GM12878 (cell line): Measurements from ENCODE around the gene CDK13. TPM values are rescaled to one million over a fixed set of nuclear protein-coding genes. Genes with fewer than 3 reads are reported as not detected.

Source experiments
- ATAC-seq: fragments of 200-7000 bp; cut with Tn5 transposase; 3 replicates; pipeline ENCODE4 v1.9.1; 2020; ENCODE audit warnings: mild to moderate bottlenecking, moderate library complexity
- BruUV-seq: library from RNA; stranded (reverse); fragments of 400-500 nt; replicated peaks from 2 replicates; lab custom pipeline; 2021; lab: Mats Ljungman, UMichigan
- CTCF ChIA-PET: fragments of 300-600 bp; sonication (Branson Sonifier 250); formaldehyde crosslinking; extraction: SDS; loops from one replicate; lab custom pipeline; 2021; ENCODE audit warnings: inconsistent platforms; lab: Yijun Ruan, JAX
- POLR2A ChIA-PET: fragments of 350-600 bp; formaldehyde crosslinking; extraction: SDS; loops from one replicate; lab custom pipeline; 2021; ENCODE audit warnings: inconsistent platforms; lab: Charles Lee
- RAD21 ChIA-PET: fragments of 300-600 bp; sonication (Branson Sonifier 250); formaldehyde crosslinking; loops from one replicate; lab custom pipeline; 2023; ENCODE audit warnings: antibody characterized with exemption; ENCODE audit not compliant: unreplicated experiment; lab: Charles Lee
- SMC1A ChIA-PET: fragments of 300-600 bp; sonication (Branson Sonifier 250); formaldehyde crosslinking; loops from one replicate; lab custom pipeline; 2023; ENCODE audit not compliant: unreplicated experiment, uncharacterized antibody; lab: Charles Lee
- DNase-seq: peaks from one replicate; pipeline ENCODE4 v3.0.0-alpha.2; 2011; ENCODE audit warnings: low read depth, low spot score
- FAIRE-seq: peaks from 3 replicates; lab custom pipeline; 2011; peaks lifted over from hg19 to GRCh38; lab: Jason Lieb, UNC
- H2AFZ ChIP-seq: 2 replicates; pipeline ENCODE4 v1.6.0; 2011; ENCODE audit warnings: low read depth, low read length, control low read depth; ENCODE audit not compliant: control insufficient read depth
- H3K27ac ChIP-seq: 2 replicates; pipeline ENCODE4 v1.5.1; 2011; ENCODE audit warnings: control low read depth; ENCODE audit not compliant: control insufficient read depth, insufficient read depth
- H3K27me3 ChIP-seq, 2 experiments: replicated peaks in 1 of 2; 2 replicates each; pipeline versions ENCODE4 v1.6.0 to v1.6.1; 2011; ENCODE audit warnings: low read length in 1 of 2; ENCODE audit not compliant: control insufficient read depth in 2 of 2, insufficient read depth in 2 of 2
- H3K36me3 ChIP-seq, 2 experiments: 2 replicates each; pipeline ENCODE4 v1.5.1; 2011; ENCODE audit warnings: low read length in 1 of 2; ENCODE audit not compliant: control insufficient read depth in 2 of 2, insufficient read depth in 2 of 2
- H3K4me1 ChIP-seq: 2 replicates; pipeline ENCODE4 v1.6.1; 2011; ENCODE audit warnings: mild to moderate bottlenecking, low read length, moderate library complexity, mixed read lengths; ENCODE audit not compliant: control insufficient read depth, insufficient read depth
- H3K4me2 ChIP-seq: 2 replicates; pipeline ENCODE4 v1.6.0; 2011; ENCODE audit warnings: control low read depth; ENCODE audit not compliant: control insufficient read depth, insufficient read depth
- H3K4me3 ChIP-seq: fragments of 200-600 bp; sonication (generic); 2 replicates; pipeline ENCODE4 v1.5.1; 2016
- H3K79me2 ChIP-seq: 2 replicates; pipeline ENCODE4 v1.6.0; 2011; ENCODE audit warnings: low read length; ENCODE audit not compliant: control insufficient read depth, insufficient read depth
- H3K9ac ChIP-seq: 2 replicates; pipeline ENCODE4 v1.8.0; 2011; ENCODE audit warnings: low read length, control low read depth, mixed read lengths; ENCODE audit not compliant: control insufficient read depth, insufficient read depth
- H3K9me3 ChIP-seq: replicated peaks from 3 replicates; pipeline ENCODE4 v1.5.1; 2011; ENCODE audit warnings: mild to moderate bottlenecking, low read length; ENCODE audit not compliant: control insufficient read depth, insufficient read depth
- H4K20me1 ChIP-seq: 2 replicates; pipeline ENCODE4 v1.6.0; 2011; ENCODE audit not compliant: control insufficient read depth, insufficient read depth
- BACH1 ChIP-seq: fragments of 450-650 bp; IDR thresholded peaks from 2 replicates; pipeline ENCODE4 v1.6.1; 2017; ENCODE audit warnings: mild to moderate bottlenecking, borderline replicate concordance
- CBFB ChIP-seq: IDR thresholded peaks from 2 replicates; pipeline ENCODE4 v1.6.1; 2016; ENCODE audit warnings: antibody characterized with exemption, low read depth
- CHD4 ChIP-seq: fragments of 200-600 bp; sonication (generic); IDR thresholded peaks from 2 replicates; pipeline ENCODE4 v1.6.1; 2016; ENCODE audit warnings: mild to moderate bottlenecking
- FOXK2 ChIP-seq: fragments of 450-650 bp; IDR thresholded peaks from 2 replicates; pipeline ENCODE4 v1.6.1; 2017; ENCODE audit warnings: mild to moderate bottlenecking, moderate library complexity
- IRF4 ChIP-seq: IDR thresholded peaks from 2 replicates; pipeline ENCODE4 v1.6.1; 2011; ENCODE audit warnings: low read depth, low read length
- IRF5 ChIP-seq: fragments of 450-650 bp; IDR thresholded peaks from 2 replicates; pipeline ENCODE4 v1.6.1; 2017; ENCODE audit warnings: borderline replicate concordance
- MXI1 ChIP-seq: fragments of 150-350 bp; IDR thresholded peaks from 2 replicates; pipeline ENCODE4 v1.6.1; 2011; ENCODE audit warnings: low read depth, mild to moderate bottlenecking, inconsistent platforms, low read length, improper control_type of control experiment
- NFYA ChIP-seq: IDR thresholded peaks from 2 replicates; pipeline ENCODE4 v1.6.1; 2011; ENCODE audit warnings: low read depth, mild to moderate bottlenecking, low read length, improper control_type of control experiment, borderline replicate concordance
- NKRF ChIP-seq: fragments of 450-650 bp; conservative IDR thresholded peaks from 2 replicates; pipeline ENCODE4 v1.6.1; 2017; ENCODE audit warnings: mild to moderate bottlenecking, moderate library complexity
- NR2F1 ChIP-seq: fragments of 450-650 bp; conservative IDR thresholded peaks from 2 replicates; pipeline ENCODE4 v1.6.1; 2017; ENCODE audit warnings: mild to moderate bottlenecking
- TAF1 ChIP-seq: IDR thresholded peaks from 2 replicates; pipeline ENCODE4 v1.6.1; 2011; ENCODE audit warnings: mild to moderate bottlenecking, low read depth, low read length, borderline replicate concordance
- ZNF24 ChIP-seq: fragments of 450-650 bp; IDR thresholded peaks from 2 replicates; pipeline ENCODE4 v1.6.1; 2017; ENCODE audit warnings: antibody characterized with exemption, mild to moderate bottlenecking
- ZZZ3 ChIP-seq: IDR thresholded peaks from 2 replicates; pipeline ENCODE4 v1.6.1; 2011; ENCODE audit warnings: low read depth; ENCODE audit not compliant: control insufficient read depth, insufficient read length
- WGBS: methylation state at CpG from one replicate; pipeline ENCODE4 v1.1.6; 2016; ENCODE audit warnings: low lambda C conversion rate; ENCODE audit not compliant: insufficient replicate concordance, insufficient coverage; ENCODE audit errors: missing lambda C conversion rate; 5-methylcytosine and 5-hydroxymethylcytosine counted together
- in situ Hi-C: fragments of 300-500 bp; cut with MboI; formaldehyde crosslinking; loops from 9 replicates; pipeline ENCODE4 v1.14.3; 2018; ENCODE audit warnings: mixed read lengths
- intact Hi-C: fragments of 100-400 bp; cut with micrococcal nuclease; formaldehyde crosslinking; loops from one replicate; pipeline ENCODE4 v1.14.2; 2022; ENCODE audit not compliant: unreplicated experiment
- polyA plus RNA-seq, 11 experiments: library from polyadenylated mRNA; depleted of rRNA in 4 of 11; unstranded in 6 of 11; stranded (reverse) in 5 of 11; fragments of >200 nt; fragmentation: Nextera tagmentation in 4 of 11; fragmentation: Illumina TruSeq in 1 of 11; extraction: Ambion mirVana in 4 of 11; extraction: Trizol in 1 of 11; gene quantifications; 1 replicate in 1 of 11; 2 replicates in 10 of 11; pipeline versions ENCODE4 v1.2.1 to v1.2.3, GENCODE V29; 2011 to 2016; ENCODE audit warnings: inconsistent platforms in 2 of 11, missing spikeins in 2 of 11, low read depth in 1 of 11
- total RNA-seq, 4 experiments: library from RNA; depleted of rRNA in 3 of 4; stranded (reverse); fragments of >200 nt in 3 of 4; fragmentation: Illumina TruSeq in 1 of 4; extraction: Trizol in 1 of 4; gene quantifications; 2 replicates each; pipeline versions ENCODE4 v1.2.1 to v1.2.3, GENCODE V29; 2013 to 2021

The CDK13 gene
- total and polyA plus RNA-seq, 10 of the 15 experiments (the other 5 are each of a cell fraction or from before 2014, with no cell fraction given) = 10.8 to 44.4 (median 28.0) TPM

GRCh38 chr7:39967406-39968161, 17.5 kb downstream of the CDK13 start:
- no peak overlapping the region for H3K4me2 ChIP-seq
- no peaks in the 10 kb centered on the region; a peak in 1 of 4 replicates for H3K36me3 ChIP-seq
- BruUV-seq = no TSS peak
- in situ Hi-C loops = no loop called here
- ChIA-PET SMC1A (interaction anchor here (0.6 to 6.0 kb wide), 3 partner anchors 11 to 701 kb away, joined by 3 to 52 read pairs (median 3); no protein-coding TSS in a partner anchor), POLR2A (interaction anchor here (0.5 to 1.0 kb wide), 2 partner anchors 11 to 81 kb away, joined by 3 to 9 read pairs; no protein-coding TSS in a partner anchor), RAD21 (no interaction called here), CTCF (interaction anchor here (0.7 to 4.1 kb wide), 3 partner anchors 10 to 722 kb away, joined by 3 to 18 read pairs (median 6); no protein-coding TSS in a partner anchor)
- H3K4me1 ChIP-seq = peaks cover 17% of the 10 kb centered on the region
- DNase-seq (no peak), ATAC-seq (no peak; the same call in 2 of the 3 replicates), FAIRE-seq (no peak)
- no peak overlapping the region for H3K9ac ChIP-seq
- intact Hi-C loops = no loop called here
- 68% methylated on average over 2 of the region's 2 CpGs for whole genome bisulfite sequencing
- H3K4me3 ChIP-seq = no peak overlapping the region
- H2AFZ ChIP-seq = no peak overlapping the region
- no peaks in the 10 kb centered on the region for H4K20me1 ChIP-seq
- no peaks in the 10 kb centered on the region; the same call in 1 of the 3 replicates for H3K9me3 ChIP-seq
- no peaks in the 10 kb centered on the region for H3K27me3 ChIP-seq
- peaks cover 56% of the 10 kb centered on the region for H3K79me2 ChIP-seq
- H3K27ac ChIP-seq = no peak overlapping the region
- no peak for TF ChIP-seq CBFB

- intact Hi-C loops = no loop called here
- ChIA-PET RAD21 (no interaction called here), SMC1A (interaction anchor here (6.0 kb wide), 1 partner anchor 13 kb away, joined by 52 read pairs; no protein-coding TSS in a partner anchor), CTCF (interaction anchor here (4.1 kb wide), 1 partner anchor 14 kb away, joined by 18 read pairs; no protein-coding TSS in a partner anchor), POLR2A (no interaction called here)
- Histone ChIP-seq H3K4me3 (no peak overlapping the region), H4K20me1 (no peaks in the 10 kb centered on the region), H3K4me1 (peaks cover 17% of the 10 kb centered on the region), H3K27me3 (no peaks in the 10 kb centered on the region), H3K79me2 (peaks cover 74% of the 10 kb centered on the region), H3K9ac (no peak overlapping the region), H2AFZ (no peak overlapping the region), H3K27ac (no peak overlapping the region), H3K4me2 (peak overlapping the region; percentile 28; the same call in 1 of the 2 replicates), H3K9me3 (no peaks in the 10 kb centered on the region; the same call in 1 of the 3 replicates), H3K36me3 (no peaks in the 10 kb centered on the region; a peak in 1 of 4 replicates)
- in situ Hi-C loops = no loop called here
- DNase-seq = no peak
- FAIRE-seq = no peak
- no peak for ATAC-seq
- WGBS = 59% methylated on average over 1 of the region's 1 CpG
- no TSS peak for BruUV-seq
- TF ChIP-seq NR2F1 (no peak), NFYA (no peak), BACH1 (no peak), CHD4 (no peak), ZNF24 (no peak), IRF4 (no peak), MXI1 (no peak), FOXK2 (no peak), NKRF (no peak), ZZZ3 (no peak), IRF5 (no peak), TAF1 (no peak)
Measured at GRCh38 chr7:39969431-39969830, 19.4 kb downstream of the CDK13 start.
